ENCODE measurements around the gene TNS3. TPM values are rescaled to one million over a fixed set of nuclear protein-coding genes. Genes with fewer than 3 reads are reported as not detected.
A peak's percentile ranks its signal among the peaks of the same experiment; 100 is the strongest.

TNS3 gene
- total RNA-seq, 4 donors from 2014 or later = 6.6 to 16.0 (median 9.6) TPM

DNA sequence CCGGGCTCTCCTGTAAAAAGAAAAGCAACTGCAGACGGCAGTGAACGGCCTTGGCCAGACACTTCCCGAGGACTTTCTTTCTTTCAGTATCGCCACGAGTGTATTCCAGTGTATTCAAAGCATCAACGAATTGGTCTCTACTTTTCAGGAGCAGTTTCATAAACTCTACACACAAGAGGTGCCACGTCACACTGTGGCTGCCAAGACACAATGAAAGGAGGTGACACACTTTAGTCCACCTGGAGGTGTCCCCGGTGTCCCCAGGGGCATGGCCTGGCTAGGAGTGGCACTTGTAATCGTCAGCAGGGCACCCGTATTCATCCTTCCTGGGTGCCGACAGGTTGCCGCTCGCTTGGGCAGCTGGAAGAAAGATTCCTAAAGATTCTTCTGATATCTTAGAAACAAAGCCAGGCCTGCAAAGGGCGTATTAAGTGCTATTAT is 5.0 kb downstream of the TNS3 start:
- 13 to 35% methylated on average over 7 to 11 of the region's 15 CpGs for WGBS, 2 donors
- H3K9me3 ChIP-seq = no peaks in the 10 kb centered on the region
- H3K27me3 ChIP-seq = peaks cover 0 to 84% (median 0%) of the 10 kb centered on the region in 4 donors
- TF ChIP-seq POLR2A (IDR thresholded peaks at IDR 0.05) = no peak
- peak overlapping the region; percentile 47 to 79 (median 71) for H3K27ac ChIP-seq
- peaks cover 49 to 100% (median 68%) of the 10 kb centered on the region in 3 donors for H3K4me1 ChIP-seq
- H3K36me3 ChIP-seq = no peaks in the 10 kb centered on the region
- peak overlapping the region in 1 of 4 donors; percentile 41 for H3K4me3 ChIP-seq
- DNase-seq = no peak
- intact Hi-C loops (cut with DNase I) = no loop called here

DNA sequence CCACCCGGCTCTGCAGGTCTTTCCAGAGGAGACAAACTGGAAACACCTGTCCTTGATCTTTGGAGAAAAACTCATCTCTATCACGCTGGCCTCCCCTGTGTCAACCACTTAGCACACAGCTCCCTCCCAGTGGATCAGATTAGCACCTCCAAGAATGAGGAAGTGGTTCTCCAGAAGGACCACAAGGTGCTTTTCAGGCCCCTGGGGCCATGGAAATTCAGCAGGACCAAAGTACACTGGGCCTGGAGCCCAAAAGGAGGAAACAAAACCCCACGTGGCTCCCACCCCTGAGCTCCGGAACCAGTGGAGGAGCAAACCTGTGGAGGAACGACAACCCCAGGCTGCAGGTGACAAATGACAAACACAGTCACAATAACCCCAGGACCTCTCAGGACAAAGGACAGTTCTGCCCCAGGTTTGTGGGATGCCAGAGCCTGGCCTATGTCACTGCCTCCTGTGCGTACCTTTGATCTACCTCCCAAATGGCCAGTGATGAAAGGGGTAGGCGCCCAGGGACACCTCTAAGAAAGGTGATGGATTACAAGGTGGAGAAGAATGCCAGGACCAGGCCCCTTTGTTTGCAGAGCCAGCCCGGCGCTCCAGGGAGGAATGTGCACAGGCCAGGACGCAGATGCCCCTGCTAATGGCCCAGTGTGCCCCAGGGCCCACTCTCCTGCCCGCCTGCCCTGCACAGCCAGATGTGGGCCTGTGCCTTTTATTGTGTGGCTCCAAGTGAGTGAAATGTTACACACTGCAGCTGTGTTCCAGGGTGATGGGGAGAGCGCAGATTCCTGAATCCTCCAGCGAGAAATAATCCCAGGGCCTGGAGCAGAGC is 5.7 kb downstream of the TNS3 start:
- peak overlapping the region in 3 of 4 donors; percentile 63 to 79 (median 79) for H3K27ac ChIP-seq
- peaks cover 0 to 82% (median 0%) of the 10 kb centered on the region in 4 donors for H3K27me3 ChIP-seq
- TF ChIP-seq, protein P1, sequence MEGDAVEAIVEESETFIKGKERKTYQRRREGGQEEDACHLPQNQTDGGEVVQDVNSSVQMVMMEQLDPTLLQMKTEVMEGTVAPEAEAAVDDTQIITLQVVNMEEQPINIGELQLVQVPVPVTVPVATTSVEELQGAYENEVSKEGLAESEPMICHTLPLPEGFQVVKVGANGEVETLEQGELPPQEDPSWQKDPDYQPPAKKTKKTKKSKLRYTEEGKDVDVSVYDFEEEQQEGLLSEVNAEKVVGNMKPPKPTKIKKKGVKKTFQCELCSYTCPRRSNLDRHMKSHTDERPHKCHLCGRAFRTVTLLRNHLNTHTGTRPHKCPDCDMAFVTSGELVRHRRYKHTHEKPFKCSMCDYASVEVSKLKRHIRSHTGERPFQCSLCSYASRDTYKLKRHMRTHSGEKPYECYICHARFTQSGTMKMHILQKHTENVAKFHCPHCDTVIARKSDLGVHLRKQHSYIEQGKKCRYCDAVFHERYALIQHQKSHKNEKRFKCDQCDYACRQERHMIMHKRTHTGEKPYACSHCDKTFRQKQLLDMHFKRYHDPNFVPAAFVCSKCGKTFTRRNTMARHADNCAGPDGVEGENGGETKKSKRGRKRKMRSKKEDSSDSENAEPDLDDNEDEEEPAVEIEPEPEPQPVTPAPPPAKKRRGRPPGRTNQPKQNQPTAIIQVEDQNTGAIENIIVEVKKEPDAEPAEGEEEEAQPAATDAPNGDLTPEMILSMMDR (IDR thresholded peaks at IDR 0.05) = no peak
- no peak for TF ChIP-seq POLR2A (IDR thresholded peaks at IDR 0.05)
- H3K4me1 ChIP-seq = peaks cover 49 to 100% (median 71%) of the 10 kb centered on the region in 3 donors
- intact Hi-C loops (cut with DNase I) = no loop called here
- WGBS, 2 donors = 27 to 48% methylated on average over 2 to 12 of the region's 13 CpGs
- no peaks in the 10 kb centered on the region for H3K36me3 ChIP-seq
- peak overlapping the region in 1 of 4 donors; percentile 41 for H3K4me3 ChIP-seq
- H3K9me3 ChIP-seq = no peaks in the 10 kb centered on the region
- no peak for DNase-seq

DNA sequence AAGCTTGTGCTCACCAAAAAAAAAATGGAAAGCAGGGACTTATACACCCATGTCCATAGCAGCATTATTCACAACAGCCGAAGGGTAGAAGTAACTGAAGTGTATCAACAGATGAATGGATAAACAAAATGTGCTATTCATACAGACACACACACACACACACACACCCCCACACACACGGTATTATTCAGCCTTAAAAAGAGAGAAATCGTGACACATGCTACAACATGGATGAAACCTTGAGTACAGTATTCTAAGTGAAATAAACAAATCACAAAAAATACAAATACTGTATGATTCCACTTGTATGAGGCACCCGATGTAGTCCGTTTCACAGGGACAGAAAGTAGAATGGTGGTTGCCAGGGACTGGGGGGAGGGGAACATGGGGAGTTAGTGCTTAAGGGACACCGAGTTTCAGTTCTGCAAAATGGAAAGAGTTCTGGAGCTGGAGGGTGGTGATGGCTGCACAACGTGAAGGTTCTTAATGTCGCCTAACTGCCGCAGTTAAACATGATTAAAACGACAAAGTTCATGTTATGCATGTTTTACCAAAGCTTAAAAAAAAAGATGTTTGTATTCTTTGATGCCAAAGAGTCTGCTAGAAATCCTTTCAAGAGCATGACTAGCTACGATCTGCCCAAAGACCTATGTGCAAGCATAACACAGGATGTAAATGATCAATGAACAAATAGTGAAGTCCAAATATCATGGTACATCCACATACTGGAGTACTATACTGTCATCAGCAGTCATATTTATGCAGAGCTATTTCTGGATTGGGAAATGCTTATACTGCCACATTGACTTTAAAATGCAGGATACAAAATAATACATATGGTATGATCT is 7.2 kb downstream of the TNS3 start:
- WGBS, 2 donors = 23 to 45% methylated on average over 11 of the region's 11 CpGs
- H3K4me3 ChIP-seq = no peak overlapping the region
- intact Hi-C loops (cut with DNase I) = no loop called here
- no peaks in the 10 kb centered on the region for H3K9me3 ChIP-seq
- H3K27me3 ChIP-seq = peaks cover 0 to 69% (median 0%) of the 10 kb centered on the region in 4 donors
- no peak for DNase-seq
- no peaks in the 10 kb centered on the region for H3K36me3 ChIP-seq
- peaks cover 46 to 100% (median 70%) of the 10 kb centered on the region in 3 donors for H3K4me1 ChIP-seq
- peak overlapping the region in 3 of 4 donors; percentile 59 to 72 (median 61) for H3K27ac ChIP-seq
- TF ChIP-seq, protein P1 (IDR thresholded peaks at IDR 0.05) = no peak
- no peak for TF ChIP-seq POLR2A (IDR thresholded peaks at IDR 0.05)

DNA sequence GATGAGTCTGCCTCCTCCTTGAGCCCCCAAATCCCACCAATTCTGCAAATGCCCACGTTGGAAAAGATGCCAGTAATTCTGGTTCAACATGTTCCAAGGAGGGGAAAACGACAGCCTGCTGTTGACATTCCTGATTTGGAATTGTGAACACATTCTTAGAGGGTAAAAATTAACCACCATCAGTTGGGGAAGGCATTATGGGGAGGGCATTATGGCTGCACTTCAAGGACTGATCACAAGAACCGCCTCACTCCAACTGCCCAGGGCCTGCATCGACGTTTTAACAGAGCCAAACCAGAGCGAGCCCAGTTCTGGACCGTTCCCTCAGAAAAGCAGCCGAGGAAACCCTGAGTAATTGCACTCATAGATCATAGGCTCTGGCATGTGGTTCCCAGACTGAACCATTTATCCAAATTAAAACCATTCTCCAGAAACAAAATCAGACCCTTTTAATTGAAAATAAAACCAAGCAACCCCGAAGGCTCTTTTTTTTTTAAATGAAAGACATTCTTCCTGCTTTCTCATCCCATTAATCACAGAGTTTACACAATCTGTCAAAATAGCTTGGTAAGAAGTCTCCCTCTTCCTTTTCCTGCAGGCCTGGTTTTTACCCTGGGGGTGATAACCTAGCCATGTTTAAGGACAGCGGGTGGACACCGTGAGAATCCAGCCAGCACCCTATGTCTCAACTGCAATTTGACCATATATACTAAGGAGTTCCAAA is 8.0 kb downstream of the TNS3 start:
- TF ChIP-seq POLR2A (IDR thresholded peaks at IDR 0.05) = no peak
- TF ChIP-seq, protein P1 (IDR thresholded peaks at IDR 0.05) = no peak
- H3K9me3 ChIP-seq = no peaks in the 10 kb centered on the region
- no peaks in the 10 kb centered on the region for H3K36me3 ChIP-seq
- WGBS, 2 donors = 12 to 22% methylated on average over 11 of the region's 11 CpGs
- DNase-seq = no peak
- peaks cover 0 to 61% (median 0%) of the 10 kb centered on the region in 4 donors for H3K27me3 ChIP-seq
- peak overlapping the region; percentile 21 to 72 (median 60) for H3K27ac ChIP-seq
- no peak overlapping the region for H3K4me3 ChIP-seq
- H3K4me1 ChIP-seq = peaks cover 46 to 94% (median 70%) of the 10 kb centered on the region in 3 donors
- intact Hi-C loops (cut with DNase I) = no loop called here
